Measurements from ENCODE around the gene TSBP1. TPM values are rescaled to one million over a fixed set of nuclear protein-coding genes. Genes with fewer than 3 reads are reported as not detected.
"Not testable (repeated sequence)": the region's sequence is repeated elsewhere in the genome, so short reads cannot be mapped to it uniquely, and the experiment has no call there.

The TSBP1 gene
- total RNA-seq, 2 experiments from 2014 or later, result not detected

DNA sequence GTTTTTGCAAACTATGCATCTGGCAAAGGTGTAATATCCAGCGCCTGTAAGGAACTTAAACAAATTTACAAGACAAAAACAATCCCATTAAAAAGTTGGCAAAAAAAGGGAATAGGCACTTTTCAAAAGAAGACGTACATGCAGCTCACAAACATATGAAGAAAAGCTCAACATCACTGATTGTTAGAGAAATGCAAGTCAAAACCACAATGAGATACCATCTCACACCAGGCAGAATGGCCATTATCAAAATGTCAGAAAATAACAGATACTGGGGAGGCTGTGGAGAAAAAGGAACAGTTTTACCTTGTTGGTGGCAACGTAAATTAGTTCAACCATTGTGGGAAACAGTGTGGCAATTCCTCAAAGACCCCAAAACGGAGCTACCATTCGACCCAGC is 54.2 kb downstream of the TSBP1 start:
- ChIA-PET CTCF (ENCODE audit: unreplicated experiment) (no interaction called here), POLR2A (interaction anchor here (0.6 to 1.8 kb wide), 2 partner anchors 9 to 53 kb away, joined by 3 to 5 read pairs; no protein-coding TSS in a partner anchor)
- H4K20me1 ChIP-seq (ENCODE audit: insufficient read depth, low read length), result no peaks in the 10 kb centered on the region
- no peak overlapping the region for H2AFZ ChIP-seq (ENCODE audit: low read length)
- H3K9me3 ChIP-seq (ENCODE audit: low read length), result no peaks in the 10 kb centered on the region
- DNase-seq (ENCODE audit: low spot score), result no peak
- H3K36me3 ChIP-seq (ENCODE audit: insufficient read depth, low read length), result no peaks in the 10 kb centered on the region
- TF ChIP-seq EZH2phosphoT487 (IDR thresholded peaks at IDR 0.05; ENCODE audit: borderline replicate concordance, low read depth, low read length), result no peak
- TF ChIP-seq, protein P1, sequence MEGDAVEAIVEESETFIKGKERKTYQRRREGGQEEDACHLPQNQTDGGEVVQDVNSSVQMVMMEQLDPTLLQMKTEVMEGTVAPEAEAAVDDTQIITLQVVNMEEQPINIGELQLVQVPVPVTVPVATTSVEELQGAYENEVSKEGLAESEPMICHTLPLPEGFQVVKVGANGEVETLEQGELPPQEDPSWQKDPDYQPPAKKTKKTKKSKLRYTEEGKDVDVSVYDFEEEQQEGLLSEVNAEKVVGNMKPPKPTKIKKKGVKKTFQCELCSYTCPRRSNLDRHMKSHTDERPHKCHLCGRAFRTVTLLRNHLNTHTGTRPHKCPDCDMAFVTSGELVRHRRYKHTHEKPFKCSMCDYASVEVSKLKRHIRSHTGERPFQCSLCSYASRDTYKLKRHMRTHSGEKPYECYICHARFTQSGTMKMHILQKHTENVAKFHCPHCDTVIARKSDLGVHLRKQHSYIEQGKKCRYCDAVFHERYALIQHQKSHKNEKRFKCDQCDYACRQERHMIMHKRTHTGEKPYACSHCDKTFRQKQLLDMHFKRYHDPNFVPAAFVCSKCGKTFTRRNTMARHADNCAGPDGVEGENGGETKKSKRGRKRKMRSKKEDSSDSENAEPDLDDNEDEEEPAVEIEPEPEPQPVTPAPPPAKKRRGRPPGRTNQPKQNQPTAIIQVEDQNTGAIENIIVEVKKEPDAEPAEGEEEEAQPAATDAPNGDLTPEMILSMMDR (conservative IDR thresholded peaks at IDR 0.05; ENCODE audit: low read length), result no peak
- intact Hi-C loops (cut with micrococcal nuclease; ENCODE audit: unreplicated experiment), result no loop called here
- no peak overlapping the region for H3K4me2 ChIP-seq (ENCODE audit: low read length)
- H3K4me3 ChIP-seq (ENCODE audit: low read depth, low read length, poor library complexity, severe bottlenecking), result no peak overlapping the region
- no peaks in the 10 kb centered on the region for H3K9me2 ChIP-seq (ENCODE audit: insufficient read depth, low read length)
- BruUV-seq (replicated peaks), result no TSS peak
- no peak overlapping the region for H3K27ac ChIP-seq (ENCODE audit: low read depth, low read length, poor library complexity, severe bottlenecking)
- H3K79me2 ChIP-seq (ENCODE audit: insufficient read depth, low read depth, low read length), result no peaks in the 10 kb centered on the region
- H3K4me1 ChIP-seq (ENCODE audit: insufficient read depth, low read length, poor library complexity, severe bottlenecking), result no peaks in the 10 kb centered on the region

DNA sequence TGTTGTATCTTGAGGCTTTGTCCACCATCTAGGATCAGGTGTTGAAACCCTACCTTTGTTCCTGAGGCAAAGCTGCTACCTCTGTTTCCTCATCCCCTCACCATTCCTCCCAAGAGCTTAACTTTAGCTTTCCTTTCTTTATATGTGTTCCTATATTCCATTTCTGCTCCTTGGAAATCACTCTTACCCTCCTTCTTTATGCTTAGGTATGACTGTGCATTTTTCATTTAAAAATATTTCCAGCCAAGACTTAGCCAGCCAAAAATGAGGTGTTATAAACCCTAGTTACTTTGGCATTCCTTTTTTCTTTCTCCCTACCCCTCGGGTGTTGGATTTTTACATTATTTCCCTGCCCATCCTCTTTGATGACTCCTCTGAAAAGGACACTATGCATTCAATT is 57.7 kb downstream of the TSBP1 start:
- Histone ChIP-seq H3K4me3 (ENCODE audit: low read depth, low read length, poor library complexity, severe bottlenecking) (no peak overlapping the region), H2AFZ (ENCODE audit: low read length) (no peak overlapping the region), H3K9me2 (ENCODE audit: insufficient read depth, low read length) (no peaks in the 10 kb centered on the region), H3K27ac (ENCODE audit: low read depth, low read length, poor library complexity, severe bottlenecking) (no peak overlapping the region), H3K9me3 (ENCODE audit: low read length) (no peaks in the 10 kb centered on the region), H3K36me3 (ENCODE audit: insufficient read depth, low read length) (no peaks in the 10 kb centered on the region), H4K20me1 (ENCODE audit: insufficient read depth, low read length) (no peaks in the 10 kb centered on the region), H3K79me2 (ENCODE audit: insufficient read depth, low read depth, low read length) (no peaks in the 10 kb centered on the region), H3K4me1 (ENCODE audit: insufficient read depth, low read length, poor library complexity, severe bottlenecking) (no peaks in the 10 kb centered on the region), H3K4me2 (ENCODE audit: low read length) (no peak overlapping the region)
- no peak for DNase-seq (ENCODE audit: low spot score)
- intact Hi-C loops (cut with micrococcal nuclease; ENCODE audit: unreplicated experiment), result no loop called here
- ChIA-PET POLR2A (no interaction called here), CTCF (ENCODE audit: unreplicated experiment) (no interaction called here)
- no peak for TF ChIP-seq EZH2phosphoT487 (IDR thresholded peaks at IDR 0.05; ENCODE audit: borderline replicate concordance, low read depth, low read length)
- TF ChIP-seq, protein P1 (conservative IDR thresholded peaks at IDR 0.05; ENCODE audit: low read length), result no peak
- no TSS peak for BruUV-seq (replicated peaks)

DNA sequence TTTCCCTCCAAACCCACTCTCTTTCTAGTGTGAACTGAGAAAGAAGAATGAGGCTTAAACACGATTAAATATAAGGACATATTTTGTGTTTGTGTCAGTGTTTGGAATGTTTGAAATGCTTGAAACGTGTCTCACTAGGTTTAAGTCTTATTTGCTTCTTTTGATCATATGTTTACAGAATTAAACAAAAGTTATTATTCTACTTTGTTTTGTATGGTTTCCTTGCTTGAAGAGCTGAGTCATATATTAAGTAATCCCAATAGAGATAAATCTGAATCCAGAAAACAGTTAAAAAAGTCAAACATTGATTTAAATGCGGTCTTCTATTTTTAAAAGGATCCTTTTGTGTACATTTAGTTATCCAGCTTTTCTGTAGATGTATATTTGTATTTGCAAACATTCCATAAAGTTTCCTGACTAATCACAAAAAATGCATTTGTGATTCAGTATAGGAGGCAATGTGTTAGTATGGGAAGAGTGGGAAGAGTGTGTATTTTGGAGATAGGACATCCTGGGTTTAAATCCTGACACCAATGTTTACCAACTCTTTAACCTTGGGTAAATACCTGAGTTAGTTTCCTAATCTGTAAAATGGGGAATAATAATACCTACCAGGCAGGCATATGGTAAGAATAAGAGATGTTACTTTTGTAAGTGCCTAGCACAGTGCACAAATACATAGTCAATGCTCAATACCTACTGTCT is 72.9 kb downstream of the TSBP1 start:
- Histone ChIP-seq H3K9me3 (ENCODE audit: low read length) (no peaks in the 10 kb centered on the region), H3K9me2 (ENCODE audit: insufficient read depth, low read length) (no peaks in the 10 kb centered on the region), H3K4me3 (ENCODE audit: low read depth, low read length, poor library complexity, severe bottlenecking) (no peak overlapping the region), H3K4me2 (ENCODE audit: low read length) (no peak overlapping the region), H3K27ac (ENCODE audit: low read depth, low read length, poor library complexity, severe bottlenecking) (no peak overlapping the region), H3K79me2 (ENCODE audit: insufficient read depth, low read depth, low read length) (no peaks in the 10 kb centered on the region), H4K20me1 (ENCODE audit: insufficient read depth, low read length) (no peaks in the 10 kb centered on the region), H2AFZ (ENCODE audit: low read length) (no peak overlapping the region), H3K36me3 (ENCODE audit: insufficient read depth, low read length) (no peaks in the 10 kb centered on the region), H3K4me1 (ENCODE audit: insufficient read depth, low read length, poor library complexity, severe bottlenecking) (no peaks in the 10 kb centered on the region)
- DNase-seq (ENCODE audit: low spot score), result no peak
- BruUV-seq (replicated peaks), result no TSS peak
- TF ChIP-seq, protein P1 (conservative IDR thresholded peaks at IDR 0.05; ENCODE audit: low read length), result no peak
- no peak for TF ChIP-seq EZH2phosphoT487 (IDR thresholded peaks at IDR 0.05; ENCODE audit: borderline replicate concordance, low read depth, low read length)
- CTCF ChIA-PET (ENCODE audit: unreplicated experiment), result no interaction called here
- POLR2A ChIA-PET, result interaction anchor here (0.9 kb wide), 1 partner anchor 10 kb away, joined by 5 read pairs; no protein-coding TSS in a partner anchor
- intact Hi-C loops (cut with micrococcal nuclease; ENCODE audit: unreplicated experiment), result no loop called here

DNA sequence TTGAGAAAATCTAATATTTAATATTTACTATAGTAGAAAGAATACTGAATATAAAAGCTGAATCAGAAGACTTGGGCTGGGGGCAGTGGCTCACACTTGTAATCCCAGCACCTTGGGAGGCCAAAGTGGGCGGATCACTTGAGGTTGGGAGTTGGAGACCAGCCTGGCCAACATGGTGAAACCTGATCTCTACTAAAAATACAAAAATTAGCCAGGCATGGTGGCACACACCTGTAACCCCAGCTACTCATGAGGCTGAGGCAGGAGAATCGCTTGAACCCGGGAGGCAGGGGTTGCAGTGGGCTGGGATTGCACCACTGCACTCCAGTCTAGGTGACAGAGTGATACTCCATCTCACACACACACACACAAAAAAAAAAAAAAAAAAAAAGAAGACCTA is 76.7 kb downstream of the TSBP1 start:
- H3K4me2 ChIP-seq (ENCODE audit: low read length); H3K4me1 ChIP-seq (ENCODE audit: insufficient read depth, low read length, poor library complexity, severe bottlenecking); H3K4me3 ChIP-seq (ENCODE audit: low read depth, low read length, poor library complexity, severe bottlenecking); H2AFZ ChIP-seq (ENCODE audit: low read length); H3K79me2 ChIP-seq (ENCODE audit: insufficient read depth, low read depth, low read length); H3K9me2 ChIP-seq (ENCODE audit: insufficient read depth, low read length); H3K9me3 ChIP-seq (ENCODE audit: low read length); H4K20me1 ChIP-seq (ENCODE audit: insufficient read depth, low read length); BruUV-seq (replicated peaks); H3K36me3 ChIP-seq (ENCODE audit: insufficient read depth, low read length); DNase-seq (ENCODE audit: low spot score); intact Hi-C loops (cut with micrococcal nuclease; ENCODE audit: unreplicated experiment); CTCF ChIA-PET (ENCODE audit: unreplicated experiment); H3K27ac ChIP-seq (ENCODE audit: low read depth, low read length, poor library complexity, severe bottlenecking): not testable (repeated sequence)
- POLR2A ChIA-PET, result interaction anchor here (0.7 kb wide), 1 partner anchor 34 kb away, joined by 3 read pairs; no protein-coding TSS in a partner anchor
